ENCODE results near the gene CCDC28B.

- no peak for TF ChIP-seq RAD21 (IDR thresholded peaks at IDR 0.05; ENCODE audit: low read length)
- no peak for TF ChIP-seq USF2 (IDR thresholded peaks at IDR 0.05; ENCODE audit: borderline replicate concordance, low read depth, low read length)
- TF ChIP-seq RCOR1 (IDR thresholded peaks at IDR 0.05; ENCODE audit: low read length), result no peak
Measured at GRCh38 chr1:32224285-32224684, 23.9 kb downstream of the CCDC28B start.

All from SK-N-SH (cell line).